Coronary artery (tissue), 2 donors: ENCODE results near the gene ATG14.

Experiments
- DNase-seq: peaks from one replicate; pipeline ENCODE4 v3.0.0-alpha.2; 2017; ENCODE audit warnings: low spot score
- H3K27ac ChIP-seq, 2 donors: fragments of 200-600 bp; sonication (generic); one replicate each; pipeline ENCODE4 v1.5.1; 2016 to 2019
- H3K4me3 ChIP-seq: fragments of 200-600 bp; sonication (generic); 2 replicates; pipeline ENCODE4 v1.5.1; 2016; ENCODE audit warnings: mild to moderate bottlenecking, moderate library complexity
- TF ChIP-seq, protein P1 (sequence below): fragments of 200-600 bp; sonication (generic); IDR thresholded peaks from one replicate; pipeline ENCODE4 v1.5.1; 2019; ENCODE audit warnings: antibody characterized with exemption

ATG14 gene

DNA sequence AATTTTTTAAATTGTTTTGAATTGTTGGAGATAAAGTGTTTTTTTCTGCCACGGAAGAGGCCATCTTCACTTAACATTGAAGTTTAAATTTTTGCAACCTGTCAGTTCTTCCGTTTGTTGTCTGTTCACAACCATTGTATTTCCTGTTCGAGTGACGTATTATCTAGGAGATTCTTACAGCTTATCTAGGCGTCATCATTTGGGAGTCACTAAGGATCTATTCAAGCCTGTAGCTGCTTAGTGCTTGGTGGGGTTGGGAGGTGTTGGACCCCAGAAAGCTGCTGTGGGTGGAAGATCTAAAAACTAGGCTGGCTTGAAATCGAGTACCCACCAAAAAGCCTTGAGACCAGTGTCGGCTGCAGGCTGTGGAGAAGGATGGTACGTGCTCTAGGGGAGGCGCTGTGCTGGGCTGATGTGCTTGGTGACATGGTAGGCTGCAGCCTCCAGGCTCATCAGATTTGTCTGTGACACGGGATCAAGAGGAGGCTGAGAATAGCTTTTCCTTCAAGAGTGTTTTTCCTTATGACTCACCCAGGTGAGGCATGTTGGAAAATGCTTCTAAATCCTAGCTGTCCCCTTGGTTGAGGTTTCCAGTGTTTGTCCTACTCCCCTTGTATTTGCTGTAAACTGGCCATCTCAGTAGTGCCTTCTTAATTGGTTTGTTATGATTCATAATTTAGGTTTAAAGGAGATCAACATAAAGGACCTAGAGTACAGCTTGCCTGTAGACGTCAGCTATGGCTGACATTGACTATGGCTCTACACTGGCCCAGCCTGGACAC lies 57.8 kb downstream of the ATG14 start:
- TF ChIP-seq, protein P1, sequence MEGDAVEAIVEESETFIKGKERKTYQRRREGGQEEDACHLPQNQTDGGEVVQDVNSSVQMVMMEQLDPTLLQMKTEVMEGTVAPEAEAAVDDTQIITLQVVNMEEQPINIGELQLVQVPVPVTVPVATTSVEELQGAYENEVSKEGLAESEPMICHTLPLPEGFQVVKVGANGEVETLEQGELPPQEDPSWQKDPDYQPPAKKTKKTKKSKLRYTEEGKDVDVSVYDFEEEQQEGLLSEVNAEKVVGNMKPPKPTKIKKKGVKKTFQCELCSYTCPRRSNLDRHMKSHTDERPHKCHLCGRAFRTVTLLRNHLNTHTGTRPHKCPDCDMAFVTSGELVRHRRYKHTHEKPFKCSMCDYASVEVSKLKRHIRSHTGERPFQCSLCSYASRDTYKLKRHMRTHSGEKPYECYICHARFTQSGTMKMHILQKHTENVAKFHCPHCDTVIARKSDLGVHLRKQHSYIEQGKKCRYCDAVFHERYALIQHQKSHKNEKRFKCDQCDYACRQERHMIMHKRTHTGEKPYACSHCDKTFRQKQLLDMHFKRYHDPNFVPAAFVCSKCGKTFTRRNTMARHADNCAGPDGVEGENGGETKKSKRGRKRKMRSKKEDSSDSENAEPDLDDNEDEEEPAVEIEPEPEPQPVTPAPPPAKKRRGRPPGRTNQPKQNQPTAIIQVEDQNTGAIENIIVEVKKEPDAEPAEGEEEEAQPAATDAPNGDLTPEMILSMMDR, result no peak
- no peak overlapping the region for H3K4me3 ChIP-seq
- no peak overlapping the region for H3K27ac ChIP-seq
- DNase-seq, result no peak

DNA sequence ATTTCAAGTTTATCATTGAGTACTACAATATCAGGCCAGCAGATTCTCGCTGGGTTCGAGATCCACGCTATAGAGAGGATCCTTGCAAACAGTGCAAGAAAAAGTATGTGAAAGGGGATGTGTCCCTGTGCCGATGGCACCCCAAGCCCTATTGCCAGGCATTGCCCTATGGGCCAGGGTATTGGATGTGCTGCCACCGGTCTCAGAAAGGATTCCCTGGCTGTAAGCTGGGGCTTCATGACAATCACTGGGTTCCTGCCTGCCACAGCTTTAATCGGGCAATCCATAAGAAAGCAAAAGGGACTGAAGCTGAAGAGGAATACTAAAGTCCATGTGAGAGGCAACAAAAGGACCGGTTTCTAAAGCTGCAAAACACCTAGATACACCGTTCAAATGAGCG lies 59.4 kb downstream of the ATG14 start:
- TF ChIP-seq, protein P1, result no peak
- Histone ChIP-seq H3K27ac (no peak overlapping the region), H3K4me3 (no peak overlapping the region)
- DNase-seq, result no peak

DNA sequence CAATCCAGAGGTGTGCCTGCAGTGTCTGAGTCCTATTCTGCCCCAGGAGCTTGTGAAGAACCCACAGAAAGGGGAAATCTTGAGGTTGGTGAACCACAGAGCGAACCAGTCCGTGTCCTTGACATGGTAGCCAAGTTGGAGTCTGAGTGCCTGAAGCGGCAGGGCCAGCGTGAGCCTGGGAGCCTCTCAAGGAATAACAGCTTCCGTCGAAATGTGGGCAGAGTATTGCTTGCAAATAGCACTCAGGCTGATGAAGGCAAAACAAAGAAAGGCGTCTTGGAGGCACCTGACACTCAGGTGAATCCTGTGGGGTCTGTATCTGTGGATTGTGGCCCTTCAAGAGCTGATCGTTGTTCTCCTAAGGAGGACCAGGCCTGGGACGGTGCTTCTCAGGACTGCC lies 60.5 kb downstream of the ATG14 start:
- no peak overlapping the region for H3K4me3 ChIP-seq
- DNase-seq, result no peak
- H3K27ac ChIP-seq, result no peak overlapping the region
- TF ChIP-seq, protein P1, result no peak

DNA sequence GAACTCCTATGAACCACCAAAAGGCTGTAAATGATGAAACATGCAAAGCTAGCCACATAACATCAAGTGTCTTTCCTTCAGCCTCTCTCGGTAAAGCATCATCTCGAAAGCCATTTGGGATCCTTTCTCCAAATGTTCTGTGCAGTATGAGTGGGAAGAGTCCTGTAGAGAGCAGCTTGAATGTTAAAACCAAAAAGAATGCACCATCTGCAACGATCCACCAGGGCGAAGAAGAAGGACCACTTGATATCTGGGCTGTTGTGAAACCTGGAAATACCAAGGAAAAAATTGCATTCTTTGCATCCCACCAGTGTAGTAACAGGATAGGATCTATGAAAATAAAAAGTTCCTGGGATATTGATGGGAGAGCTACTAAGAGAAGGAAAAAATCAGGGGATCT lies 61.2 kb downstream of the ATG14 start:
- H3K4me3 ChIP-seq, result no peak overlapping the region
- TF ChIP-seq, protein P1, result no peak
- no peak for DNase-seq
- no peak overlapping the region for H3K27ac ChIP-seq

DNA sequence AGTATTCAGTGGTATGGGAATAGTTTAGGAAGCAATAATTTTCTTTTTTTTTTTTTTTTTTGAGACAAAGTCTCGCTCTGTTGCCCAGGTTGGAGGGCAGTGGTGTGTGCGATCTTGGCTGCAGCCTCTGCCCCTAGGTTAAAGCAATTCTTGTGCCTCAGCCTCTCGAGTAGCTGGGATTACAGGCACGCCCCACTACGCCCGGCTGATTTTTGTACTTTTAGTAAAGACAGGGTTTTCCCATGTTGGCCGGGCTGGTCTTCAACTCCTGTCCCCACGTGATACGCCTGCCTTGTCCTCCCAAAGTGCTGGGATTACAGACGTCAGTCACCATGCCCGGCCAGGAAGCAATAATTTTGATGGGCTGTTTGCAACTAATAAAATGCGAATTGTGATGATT lies 62.1 kb downstream of the ATG14 start:
- Histone ChIP-seq H3K4me3 (no peak overlapping the region), H3K27ac (no peak overlapping the region)
- DNase-seq, result no peak
- TF ChIP-seq, protein P1, result no peak

DNA sequence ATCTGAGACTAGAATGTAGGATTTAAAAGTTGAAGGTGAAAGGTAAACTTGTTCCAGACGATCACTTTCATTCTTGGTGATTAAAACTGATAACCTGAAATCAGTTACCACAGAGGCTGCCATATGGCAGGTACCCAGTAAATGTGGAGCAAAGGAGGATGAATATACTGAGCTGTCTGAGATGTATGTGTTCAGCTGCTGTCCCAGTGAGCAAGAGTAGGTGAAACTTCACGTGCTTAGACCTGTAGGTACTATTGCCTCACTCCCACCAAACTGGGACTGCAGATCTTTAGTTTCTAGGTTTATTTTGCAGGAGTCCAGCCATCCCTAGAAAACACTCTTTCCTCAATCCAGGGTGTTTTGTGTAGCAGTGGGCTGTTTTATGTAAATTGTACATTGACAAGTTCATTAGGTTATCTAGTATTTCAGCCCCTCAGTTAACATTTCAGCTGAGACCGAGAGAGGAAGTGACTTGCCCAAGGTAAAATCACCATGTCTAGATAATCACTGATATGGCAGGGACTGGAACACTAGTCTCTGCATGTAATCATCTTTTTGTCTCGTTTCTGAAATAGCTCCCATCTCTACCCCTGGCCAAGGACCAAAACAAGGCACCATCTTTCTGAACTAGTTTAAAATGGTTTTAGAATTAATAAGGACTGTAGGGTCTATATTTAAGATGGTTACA lies 62.7 kb downstream of the ATG14 start:
- no peak for DNase-seq
- TF ChIP-seq, protein P1, result no peak
- Histone ChIP-seq H3K27ac (no peak overlapping the region), H3K4me3 (no peak overlapping the region)

DNA sequence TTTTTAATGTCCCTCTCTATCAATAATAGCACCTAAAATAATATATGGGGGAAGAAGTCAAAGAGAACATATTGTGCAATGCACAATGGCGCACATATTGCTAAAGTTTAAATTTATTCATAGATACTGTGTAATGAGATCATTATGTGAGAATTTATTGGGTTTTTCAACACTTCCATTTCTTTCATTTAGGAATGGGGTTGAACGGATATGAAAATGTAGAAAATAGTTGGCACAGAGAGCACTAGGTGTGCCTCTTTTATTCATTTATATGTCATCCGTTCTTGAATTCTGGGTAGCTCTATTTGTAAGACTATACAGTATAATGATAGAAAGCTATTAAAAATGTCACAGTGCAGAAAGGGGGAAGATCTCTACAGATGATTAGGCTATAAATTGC lies 63.9 kb downstream of the ATG14 start:
- DNase-seq, result no peak
- Histone ChIP-seq H3K27ac (no peak overlapping the region), H3K4me3 (no peak overlapping the region)
- TF ChIP-seq, protein P1, result no peak
